Loucy (cell line): ENCODE results near the gene PYGB.

ENCODE experiments used
- EZH2phosphoT487 ChIP-seq: fragments of 200-600 bp; IDR thresholded peaks from 2 replicates; pipeline ENCODE4 v1.6.1; 2018; ENCODE audit warnings: antibody characterized with exemption, mild to moderate bottlenecking, moderate library complexity, borderline replicate concordance
- TF ChIP-seq, protein P1 (sequence below): fragments of 200-600 bp; sonication (generic); conservative IDR thresholded peaks from 2 replicates; pipeline ENCODE4 v1.5.1; 2014; ENCODE audit warnings: mild to moderate bottlenecking, antibody characterized with exemption, low read length

DNA sequence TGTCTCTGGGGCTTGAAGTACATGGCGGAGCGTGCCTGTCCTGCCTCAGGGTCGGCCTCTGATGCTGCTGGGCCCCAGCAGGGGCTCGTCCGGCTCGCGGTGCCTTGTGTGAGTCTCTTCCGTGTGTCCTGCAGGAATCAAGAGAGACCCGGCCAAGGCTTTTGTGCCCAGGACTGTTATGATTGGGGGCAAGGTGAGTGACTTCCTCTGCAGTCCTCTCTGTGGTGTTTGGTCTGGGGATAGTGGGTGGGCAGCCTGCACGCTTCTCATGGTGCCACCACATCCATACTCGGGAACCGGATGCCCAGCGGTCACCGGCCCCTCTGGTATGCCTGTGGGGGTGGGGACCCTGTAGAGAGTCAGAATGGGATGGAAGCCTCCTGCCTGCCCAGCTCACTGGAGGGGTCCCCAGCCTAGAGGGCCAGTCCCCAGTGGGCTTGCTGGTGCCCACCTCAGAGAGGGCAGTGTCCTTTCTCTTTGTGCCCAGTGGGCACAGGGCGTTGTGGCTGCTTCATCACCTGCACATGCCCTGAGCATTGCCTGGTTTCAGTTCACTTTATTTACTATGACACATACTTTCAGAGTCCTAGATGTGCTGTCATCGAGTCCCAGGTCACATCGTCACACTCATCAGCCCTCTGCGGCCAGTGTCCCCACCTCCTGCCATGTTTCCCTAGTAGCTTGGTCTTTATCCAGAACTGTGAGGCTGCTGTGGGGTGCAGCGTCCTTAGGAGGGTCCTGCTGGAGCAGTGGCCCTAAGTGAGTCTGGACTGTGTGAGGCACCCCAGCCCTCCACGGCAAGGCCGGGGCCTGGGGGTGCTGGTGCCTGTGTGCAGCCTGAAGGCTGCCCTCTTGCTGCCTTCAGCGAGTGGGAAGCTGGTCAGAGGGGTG is 40.7 kb downstream of the PYGB start:
- TF ChIP-seq, protein P1, sequence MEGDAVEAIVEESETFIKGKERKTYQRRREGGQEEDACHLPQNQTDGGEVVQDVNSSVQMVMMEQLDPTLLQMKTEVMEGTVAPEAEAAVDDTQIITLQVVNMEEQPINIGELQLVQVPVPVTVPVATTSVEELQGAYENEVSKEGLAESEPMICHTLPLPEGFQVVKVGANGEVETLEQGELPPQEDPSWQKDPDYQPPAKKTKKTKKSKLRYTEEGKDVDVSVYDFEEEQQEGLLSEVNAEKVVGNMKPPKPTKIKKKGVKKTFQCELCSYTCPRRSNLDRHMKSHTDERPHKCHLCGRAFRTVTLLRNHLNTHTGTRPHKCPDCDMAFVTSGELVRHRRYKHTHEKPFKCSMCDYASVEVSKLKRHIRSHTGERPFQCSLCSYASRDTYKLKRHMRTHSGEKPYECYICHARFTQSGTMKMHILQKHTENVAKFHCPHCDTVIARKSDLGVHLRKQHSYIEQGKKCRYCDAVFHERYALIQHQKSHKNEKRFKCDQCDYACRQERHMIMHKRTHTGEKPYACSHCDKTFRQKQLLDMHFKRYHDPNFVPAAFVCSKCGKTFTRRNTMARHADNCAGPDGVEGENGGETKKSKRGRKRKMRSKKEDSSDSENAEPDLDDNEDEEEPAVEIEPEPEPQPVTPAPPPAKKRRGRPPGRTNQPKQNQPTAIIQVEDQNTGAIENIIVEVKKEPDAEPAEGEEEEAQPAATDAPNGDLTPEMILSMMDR = no peak
- no peak for TF ChIP-seq EZH2phosphoT487
